HepG2 (cell line): ENCODE results near the gene IGF2BP3. TPM values are rescaled to one million over a fixed set of nuclear protein-coding genes. Genes with fewer than 3 reads are reported as not detected.

ENCODE experiments used
- ATF1 ChIP-seq: IDR thresholded peaks from 2 replicates; pipeline ENCODE4 v1.6.1; 2016; ENCODE audit warnings: mild to moderate bottlenecking, control low read depth
- GABPB1 ChIP-seq: IDR thresholded peaks from 2 replicates; pipeline ENCODE4 v1.6.1; 2016; ENCODE audit warnings: mild to moderate bottlenecking, missing genetic modification reagents, moderate library complexity, missing compliant biosample characterization
- HOXD1 ChIP-seq: sonication (generic); formaldehyde crosslinking; IDR thresholded peaks from 2 replicates; pipeline ENCODE4 v1.5.0; 2020; ENCODE audit warnings: missing genetic modification reagents
- KLF9 ChIP-seq: IDR thresholded peaks from 2 replicates; pipeline ENCODE4 v1.6.1; 2016; ENCODE audit warnings: low read depth
- KMT2A ChIP-seq: sonication (generic); formaldehyde crosslinking; IDR thresholded peaks from 2 replicates; pipeline ENCODE4 v1.4.0; 2020; ENCODE audit warnings: missing genetic modification reagents
- NFE2 ChIP-seq: sonication (generic); formaldehyde crosslinking; IDR thresholded peaks from 2 replicates; pipeline ENCODE4 v1.4.0; 2020; ENCODE audit warnings: missing genetic modification reagents
- NFE2L1 ChIP-seq: sonication (generic); formaldehyde crosslinking; IDR thresholded peaks from 2 replicates; pipeline ENCODE4 v1.4.0; 2020; ENCODE audit warnings: missing genetic modification reagents, mild to moderate bottlenecking, borderline replicate concordance
- NFKBIZ ChIP-seq: IDR thresholded peaks from 2 replicates; pipeline ENCODE4 v1.6.1; 2018; ENCODE audit warnings: missing genetic modification reagents, missing compliant biosample characterization
- SNAPC2 ChIP-seq: sonication (generic); formaldehyde crosslinking; IDR thresholded peaks from 2 replicates; pipeline ENCODE4 v1.8.1; 2022; ENCODE audit warnings: mild to moderate bottlenecking, missing genetic modification reagents
- ZNF138 ChIP-seq: sonication (generic); formaldehyde crosslinking; IDR thresholded peaks from 2 replicates; pipeline ENCODE4 v1.5.0; 2020; ENCODE audit warnings: mild to moderate bottlenecking, low read depth, missing genetic modification reagents
- ZNF180 ChIP-seq: sonication (generic); formaldehyde crosslinking; IDR thresholded peaks from 2 replicates; pipeline ENCODE4 v1.4.0; 2020; ENCODE audit warnings: low read depth, missing genetic modification reagents, borderline replicate concordance
- ZNF720 ChIP-seq: sonication (generic); formaldehyde crosslinking; IDR thresholded peaks from 2 replicates; pipeline ENCODE4 v1.4.0; 2020; ENCODE audit warnings: missing genetic modification reagents
- ZNF747 ChIP-seq: sonication (generic); formaldehyde crosslinking; IDR thresholded peaks from 2 replicates; pipeline ENCODE4 v1.8.1; 2023; ENCODE audit warnings: missing genetic modification reagents, mild to moderate bottlenecking, borderline replicate concordance
- ZNF850 ChIP-seq: sonication (generic); formaldehyde crosslinking; conservative IDR thresholded peaks from 2 replicates; pipeline ENCODE4 v1.9.0; 2021; ENCODE audit warnings: mild to moderate bottlenecking, missing genetic modification reagents
- ZSCAN22 ChIP-seq: sonication (generic); formaldehyde crosslinking; IDR thresholded peaks from 2 replicates; pipeline ENCODE4 v1.4.0; 2020; ENCODE audit warnings: mild to moderate bottlenecking, missing genetic modification reagents
- polyA plus RNA-seq, 8 experiments: library from polyadenylated mRNA; depleted of rRNA in 3 of 8; stranded (reverse) in 7 of 8; unstranded in 1 of 8; fragments of >200 nt; fragmentation: Illumina TruSeq in 4 of 8; extraction: Trizol in 4 of 8; gene quantifications; 2 replicates each; pipeline versions ENCODE4 v1.2.1 to v1.2.3, GENCODE V29; 2011 to 2016; ENCODE audit warnings: low read depth in 4 of 8, missing spikeins in 1 of 8, mixed read lengths in 1 of 8; ENCODE audit not compliant: insufficient read depth in 1 of 8
- total RNA-seq, 5 experiments: library from RNA; depleted of rRNA; stranded (reverse); fragments of >200 nt; fragmentation: Illumina TruSeq; extraction: Trizol; gene quantifications; 2 replicates each; pipeline ENCODE4 v1.2.3, GENCODE V29; 2016; ENCODE audit warnings: low read depth in 1 of 5
- TF ChIP-seq, protein P1 (sequence below): sonication (generic); formaldehyde crosslinking; IDR thresholded peaks from 2 replicates; pipeline ENCODE4 v1.8.0; 2022; ENCODE audit warnings: low read depth, missing genetic modification reagents
- TF ChIP-seq, protein P2 (sequence below): sonication (generic); formaldehyde crosslinking; IDR thresholded peaks from 2 replicates; pipeline ENCODE4 v1.4.0; 2020; ENCODE audit warnings: mild to moderate bottlenecking, missing genetic modification reagents
- TF ChIP-seq, protein P3 (sequence below): sonication (generic); formaldehyde crosslinking; IDR thresholded peaks from 2 replicates; pipeline ENCODE4 v1.5.0; 2020; ENCODE audit warnings: missing genetic modification reagents
- TF ChIP-seq, protein P4 (sequence below): sonication (generic); formaldehyde crosslinking; IDR thresholded peaks from 2 replicates; pipeline ENCODE4 v1.4.0; 2020; ENCODE audit warnings: mild to moderate bottlenecking, missing genetic modification reagents
- TF ChIP-seq, protein P5 (sequence below): sonication (generic); formaldehyde crosslinking; IDR thresholded peaks from 2 replicates; pipeline ENCODE4 v1.4.0; 2020; ENCODE audit warnings: mild to moderate bottlenecking, missing genetic modification reagents
- TF ChIP-seq, protein P6 (sequence below): sonication (generic); formaldehyde crosslinking; IDR thresholded peaks from 2 replicates; pipeline ENCODE4 v1.5.0; 2020; ENCODE audit warnings: mild to moderate bottlenecking, missing genetic modification reagents
- TF ChIP-seq, protein P7 (sequence below): sonication (generic); formaldehyde crosslinking; IDR thresholded peaks from 2 replicates; pipeline ENCODE4 v1.5.0; 2020; ENCODE audit warnings: mild to moderate bottlenecking, missing genetic modification reagents

The IGF2BP3 gene
- total and polyA plus RNA-seq, 2 of the 13 experiments (the other 11 are each of a cell fraction or from before 2014, with no cell fraction given): 37.7 to 39.5 TPM

DNA sequence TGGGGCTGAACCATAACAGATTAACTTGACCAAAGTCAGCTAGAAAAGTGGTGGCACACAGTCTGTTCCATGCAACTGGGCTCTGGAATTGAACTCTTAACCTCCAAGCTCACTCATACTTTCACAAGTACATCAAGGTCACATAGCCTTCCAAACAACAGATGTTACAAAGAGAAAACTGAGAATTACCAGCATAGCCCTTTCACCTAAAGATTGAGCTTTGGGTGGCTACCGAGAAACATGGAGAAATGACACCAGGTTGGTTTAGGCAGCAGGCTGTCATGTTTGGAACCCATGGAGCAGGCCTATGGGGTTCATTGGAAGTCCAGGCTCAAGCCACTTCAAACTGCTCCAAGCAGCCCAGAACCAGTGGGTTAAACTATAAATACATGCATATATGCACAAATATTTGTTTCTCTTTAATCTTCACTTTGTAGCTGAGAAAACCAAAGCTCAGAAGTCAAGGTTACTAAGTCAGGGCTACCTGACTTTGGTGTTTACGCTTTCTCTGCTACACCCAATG lies 112.1 kb downstream of the IGF2BP3 start (continued):
- TF ChIP-seq, protein P1, sequence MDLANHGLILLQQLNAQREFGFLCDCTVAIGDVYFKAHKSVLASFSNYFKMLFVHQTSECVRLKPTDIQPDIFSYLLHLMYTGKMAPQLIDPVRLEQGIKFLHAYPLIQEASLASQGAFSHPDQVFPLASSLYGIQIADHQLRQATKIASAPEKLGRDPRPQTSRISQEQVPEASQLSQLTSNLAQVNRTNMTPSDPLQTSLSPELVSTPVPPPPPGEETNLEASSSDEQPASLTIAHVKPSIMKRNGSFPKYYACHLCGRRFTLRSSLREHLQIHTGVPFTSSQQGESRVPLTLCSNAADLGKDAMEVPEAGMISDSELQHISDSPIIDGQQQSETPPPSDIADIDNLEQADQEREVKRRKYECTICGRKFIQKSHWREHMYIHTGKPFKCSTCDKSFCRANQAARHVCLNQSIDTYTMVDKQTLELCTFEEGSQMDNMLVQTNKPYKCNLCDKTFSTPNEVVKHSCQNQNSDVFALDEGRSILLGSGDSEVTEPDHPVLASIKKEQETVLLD (CRISPR knock-in tag): no peak
- TF ChIP-seq, protein P2, sequence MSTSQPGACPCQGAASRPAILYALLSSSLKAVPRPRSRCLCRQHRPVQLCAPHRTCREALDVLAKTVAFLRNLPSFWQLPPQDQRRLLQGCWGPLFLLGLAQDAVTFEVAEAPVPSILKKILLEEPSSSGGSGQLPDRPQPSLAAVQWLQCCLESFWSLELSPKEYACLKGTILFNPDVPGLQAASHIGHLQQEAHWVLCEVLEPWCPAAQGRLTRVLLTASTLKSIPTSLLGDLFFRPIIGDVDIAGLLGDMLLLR (CRISPR knock-in tag): no peak
- TF ChIP-seq ZSCAN22 (CRISPR knock-in tag) (no peak), ZNF720 (CRISPR knock-in tag) (no peak), ZNF747 (CRISPR knock-in tag) (0 out of 2 replicates have a peak, but pooled peaks have one; percentile 23), GABPB1 (CRISPR knock-in tag) (no peak), NFE2L1 (no peak), ZNF850 (CRISPR knock-in tag) (no peak), SNAPC2 (0 out of 2 replicates have a peak, but pooled peaks have one; percentile 19), HOXD1 (CRISPR knock-in tag) (no peak), KMT2A (CRISPR knock-in tag) (no peak), NFE2 (CRISPR knock-in tag) (no peak), ATF1 (CRISPR knock-in tag) (no peak), NFKBIZ (CRISPR knock-in tag) (no peak), KLF9 (no peak), ZNF180 (CRISPR knock-in tag) (no peak), ZNF138 (CRISPR knock-in tag) (no peak)
- TF ChIP-seq, protein P3, sequence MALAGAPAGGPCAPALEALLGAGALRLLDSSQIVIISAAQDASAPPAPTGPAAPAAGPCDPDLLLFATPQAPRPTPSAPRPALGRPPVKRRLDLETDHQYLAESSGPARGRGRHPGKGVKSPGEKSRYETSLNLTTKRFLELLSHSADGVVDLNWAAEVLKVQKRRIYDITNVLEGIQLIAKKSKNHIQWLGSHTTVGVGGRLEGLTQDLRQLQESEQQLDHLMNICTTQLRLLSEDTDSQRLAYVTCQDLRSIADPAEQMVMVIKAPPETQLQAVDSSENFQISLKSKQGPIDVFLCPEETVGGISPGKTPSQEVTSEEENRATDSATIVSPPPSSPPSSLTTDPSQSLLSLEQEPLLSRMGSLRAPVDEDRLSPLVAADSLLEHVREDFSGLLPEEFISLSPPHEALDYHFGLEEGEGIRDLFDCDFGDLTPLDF (CRISPR knock-in tag): no peak
- TF ChIP-seq, protein P4, sequence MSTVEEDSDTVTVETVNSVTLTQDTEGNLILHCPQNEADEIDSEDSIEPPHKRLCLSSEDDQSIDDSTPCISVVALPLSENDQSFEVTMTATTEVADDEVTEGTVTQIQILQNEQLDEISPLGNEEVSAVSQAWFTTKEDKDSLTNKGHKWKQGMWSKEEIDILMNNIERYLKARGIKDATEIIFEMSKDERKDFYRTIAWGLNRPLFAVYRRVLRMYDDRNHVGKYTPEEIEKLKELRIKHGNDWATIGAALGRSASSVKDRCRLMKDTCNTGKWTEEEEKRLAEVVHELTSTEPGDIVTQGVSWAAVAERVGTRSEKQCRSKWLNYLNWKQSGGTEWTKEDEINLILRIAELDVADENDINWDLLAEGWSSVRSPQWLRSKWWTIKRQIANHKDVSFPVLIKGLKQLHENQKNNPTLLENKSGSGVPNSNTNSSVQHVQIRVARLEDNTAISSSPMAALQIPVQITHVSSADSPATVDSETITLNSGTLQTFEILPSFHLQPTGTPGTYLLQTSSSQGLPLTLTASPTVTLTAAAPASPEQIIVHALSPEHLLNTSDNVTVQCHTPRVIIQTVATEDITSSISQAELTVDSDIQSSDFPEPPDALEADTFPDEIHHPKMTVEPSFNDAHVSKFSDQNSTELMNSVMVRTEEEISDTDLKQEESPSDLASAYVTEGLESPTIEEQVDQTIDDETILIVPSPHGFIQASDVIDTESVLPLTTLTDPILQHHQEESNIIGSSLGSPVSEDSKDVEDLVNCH (CRISPR knock-in tag): no peak
- TF ChIP-seq, protein P5, sequence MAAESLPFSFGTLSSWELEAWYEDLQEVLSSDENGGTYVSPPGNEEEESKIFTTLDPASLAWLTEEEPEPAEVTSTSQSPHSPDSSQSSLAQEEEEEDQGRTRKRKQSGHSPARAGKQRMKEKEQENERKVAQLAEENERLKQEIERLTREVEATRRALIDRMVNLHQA (CRISPR knock-in tag): no peak
- TF ChIP-seq, protein P6, sequence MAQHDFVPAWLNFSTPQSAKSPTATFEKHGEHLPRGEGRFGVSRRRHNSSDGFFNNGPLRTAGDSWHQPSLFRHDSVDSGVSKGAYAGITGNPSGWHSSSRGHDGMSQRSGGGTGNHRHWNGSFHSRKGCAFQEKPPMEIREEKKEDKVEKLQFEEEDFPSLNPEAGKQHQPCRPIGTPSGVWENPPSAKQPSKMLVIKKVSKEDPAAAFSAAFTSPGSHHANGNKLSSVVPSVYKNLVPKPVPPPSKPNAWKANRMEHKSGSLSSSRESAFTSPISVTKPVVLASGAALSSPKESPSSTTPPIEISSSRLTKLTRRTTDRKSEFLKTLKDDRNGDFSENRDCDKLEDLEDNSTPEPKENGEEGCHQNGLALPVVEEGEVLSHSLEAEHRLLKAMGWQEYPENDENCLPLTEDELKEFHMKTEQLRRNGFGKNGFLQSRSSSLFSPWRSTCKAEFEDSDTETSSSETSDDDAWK (CRISPR knock-in tag): no peak
- TF ChIP-seq, protein P7, sequence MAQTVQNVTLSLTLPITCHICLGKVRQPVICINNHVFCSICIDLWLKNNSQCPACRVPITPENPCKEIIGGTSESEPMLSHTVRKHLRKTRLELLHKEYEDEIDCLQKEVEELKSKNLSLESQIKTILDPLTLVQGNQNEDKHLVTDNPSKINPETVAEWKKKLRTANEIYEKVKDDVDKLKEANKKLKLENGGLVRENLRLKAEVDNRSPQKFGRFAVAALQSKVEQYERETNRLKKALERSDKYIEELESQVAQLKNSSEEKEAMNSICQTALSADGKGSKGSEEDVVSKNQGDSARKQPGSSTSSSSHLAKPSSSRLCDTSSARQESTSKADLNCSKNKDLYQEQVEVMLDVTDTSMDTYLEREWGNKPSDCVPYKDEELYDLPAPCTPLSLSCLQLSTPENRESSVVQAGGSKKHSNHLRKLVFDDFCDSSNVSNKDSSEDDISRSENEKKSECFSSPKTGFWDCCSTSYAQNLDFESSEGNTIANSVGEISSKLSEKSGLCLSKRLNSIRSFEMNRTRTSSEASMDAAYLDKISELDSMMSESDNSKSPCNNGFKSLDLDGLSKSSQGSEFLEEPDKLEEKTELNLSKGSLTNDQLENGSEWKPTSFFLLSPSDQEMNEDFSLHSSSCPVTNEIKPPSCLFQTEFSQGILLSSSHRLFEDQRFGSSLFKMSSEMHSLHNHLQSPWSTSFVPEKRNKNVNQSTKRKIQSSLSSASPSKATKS: no peak
